ENCODE results near the gene TFF3. TPM values are rescaled to one million over a fixed set of nuclear protein-coding genes. Genes with fewer than 3 reads are reported as not detected.
A peak's percentile ranks its signal among the peaks of the same experiment; 100 is the strongest.

TFF3 gene
- total RNA-seq, 1 donor = not detected

DNA sequence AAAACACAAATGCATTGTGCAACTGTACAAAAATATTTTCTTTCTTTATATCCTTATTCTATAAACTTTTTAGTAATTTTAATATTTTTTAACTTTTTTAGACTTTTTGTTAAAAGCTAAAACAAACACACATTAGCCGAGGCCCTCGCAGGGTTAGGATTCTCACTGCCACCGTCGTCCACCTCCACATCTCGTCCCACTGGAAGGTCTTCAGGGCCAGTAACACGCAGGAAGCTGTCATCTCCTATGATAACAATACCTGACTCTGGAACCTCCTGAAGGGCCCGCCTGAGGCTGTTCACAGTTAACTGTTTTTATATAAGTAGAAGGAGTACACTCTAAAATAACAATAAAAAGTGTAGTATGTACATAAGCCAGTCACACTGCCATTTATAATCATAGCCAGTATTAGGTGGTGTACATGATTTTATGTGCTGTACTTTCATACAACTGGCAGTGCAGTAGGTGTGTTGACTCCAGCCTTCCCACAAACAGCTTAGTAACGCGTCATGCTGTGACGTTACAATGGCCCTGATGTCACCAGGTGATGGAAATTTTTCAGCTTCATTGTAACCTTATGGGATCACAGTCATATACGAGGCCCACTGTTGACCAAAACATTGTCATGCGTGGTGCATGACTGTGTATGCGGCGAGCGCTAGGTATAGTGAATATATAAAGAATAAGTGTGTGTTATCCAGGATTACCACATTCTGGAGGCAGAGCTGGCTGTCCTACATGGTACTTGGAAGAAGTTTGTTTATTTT lies 26.8 kb upstream of the TFF3 start:
- H3K4me3 ChIP-seq (ENCODE audit: low read depth, low read length) = no peak overlapping the region
- TF ChIP-seq, protein P1, sequence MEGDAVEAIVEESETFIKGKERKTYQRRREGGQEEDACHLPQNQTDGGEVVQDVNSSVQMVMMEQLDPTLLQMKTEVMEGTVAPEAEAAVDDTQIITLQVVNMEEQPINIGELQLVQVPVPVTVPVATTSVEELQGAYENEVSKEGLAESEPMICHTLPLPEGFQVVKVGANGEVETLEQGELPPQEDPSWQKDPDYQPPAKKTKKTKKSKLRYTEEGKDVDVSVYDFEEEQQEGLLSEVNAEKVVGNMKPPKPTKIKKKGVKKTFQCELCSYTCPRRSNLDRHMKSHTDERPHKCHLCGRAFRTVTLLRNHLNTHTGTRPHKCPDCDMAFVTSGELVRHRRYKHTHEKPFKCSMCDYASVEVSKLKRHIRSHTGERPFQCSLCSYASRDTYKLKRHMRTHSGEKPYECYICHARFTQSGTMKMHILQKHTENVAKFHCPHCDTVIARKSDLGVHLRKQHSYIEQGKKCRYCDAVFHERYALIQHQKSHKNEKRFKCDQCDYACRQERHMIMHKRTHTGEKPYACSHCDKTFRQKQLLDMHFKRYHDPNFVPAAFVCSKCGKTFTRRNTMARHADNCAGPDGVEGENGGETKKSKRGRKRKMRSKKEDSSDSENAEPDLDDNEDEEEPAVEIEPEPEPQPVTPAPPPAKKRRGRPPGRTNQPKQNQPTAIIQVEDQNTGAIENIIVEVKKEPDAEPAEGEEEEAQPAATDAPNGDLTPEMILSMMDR (IDR thresholded peaks at IDR 0.05; ENCODE audit: insufficient read depth, low read length) = no peak
- no peak for DNase-seq (ENCODE audit: low read depth)

DNA sequence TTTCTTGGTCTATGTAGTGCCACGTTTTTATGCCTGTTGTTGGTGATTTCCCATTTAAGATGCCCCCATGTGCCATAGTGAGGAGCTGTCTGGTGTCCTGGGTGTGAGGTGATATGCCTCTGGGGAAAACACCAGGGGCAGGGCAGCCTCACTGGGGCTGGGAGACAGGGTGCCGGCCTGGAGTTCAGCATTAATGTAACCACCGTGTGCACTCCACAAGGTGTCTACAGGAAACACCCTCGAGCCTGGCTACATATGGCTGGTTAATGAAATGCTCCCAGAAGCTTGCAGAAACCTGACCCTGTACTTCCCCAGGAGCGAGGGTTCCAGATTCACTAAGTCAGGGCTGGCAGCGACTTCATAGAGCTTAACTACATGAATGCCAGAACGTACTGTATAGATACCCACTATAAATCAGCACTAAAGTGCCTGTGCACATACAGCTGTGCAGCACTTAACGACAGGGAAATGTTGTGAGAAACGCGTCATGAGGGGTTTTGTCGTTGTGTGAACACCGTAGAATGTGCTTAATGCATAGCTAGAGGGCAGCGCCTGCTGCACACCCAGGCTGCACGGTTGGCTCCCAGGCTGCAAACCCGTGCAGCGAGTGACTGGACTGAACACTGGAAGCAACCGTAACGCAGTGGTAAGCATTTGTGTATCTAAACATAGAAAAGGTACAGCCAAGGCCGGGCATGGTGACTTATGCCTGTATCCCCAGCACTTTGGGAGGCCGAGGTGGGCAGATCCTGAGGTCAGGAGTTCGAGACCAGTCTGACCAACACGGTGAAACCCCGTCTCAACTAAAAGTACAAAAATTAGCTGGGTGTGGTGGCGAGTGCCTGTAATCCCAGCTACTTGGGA lies 25.2 kb upstream of the TFF3 start:
- no peak for DNase-seq (ENCODE audit: low read depth)

DNA sequence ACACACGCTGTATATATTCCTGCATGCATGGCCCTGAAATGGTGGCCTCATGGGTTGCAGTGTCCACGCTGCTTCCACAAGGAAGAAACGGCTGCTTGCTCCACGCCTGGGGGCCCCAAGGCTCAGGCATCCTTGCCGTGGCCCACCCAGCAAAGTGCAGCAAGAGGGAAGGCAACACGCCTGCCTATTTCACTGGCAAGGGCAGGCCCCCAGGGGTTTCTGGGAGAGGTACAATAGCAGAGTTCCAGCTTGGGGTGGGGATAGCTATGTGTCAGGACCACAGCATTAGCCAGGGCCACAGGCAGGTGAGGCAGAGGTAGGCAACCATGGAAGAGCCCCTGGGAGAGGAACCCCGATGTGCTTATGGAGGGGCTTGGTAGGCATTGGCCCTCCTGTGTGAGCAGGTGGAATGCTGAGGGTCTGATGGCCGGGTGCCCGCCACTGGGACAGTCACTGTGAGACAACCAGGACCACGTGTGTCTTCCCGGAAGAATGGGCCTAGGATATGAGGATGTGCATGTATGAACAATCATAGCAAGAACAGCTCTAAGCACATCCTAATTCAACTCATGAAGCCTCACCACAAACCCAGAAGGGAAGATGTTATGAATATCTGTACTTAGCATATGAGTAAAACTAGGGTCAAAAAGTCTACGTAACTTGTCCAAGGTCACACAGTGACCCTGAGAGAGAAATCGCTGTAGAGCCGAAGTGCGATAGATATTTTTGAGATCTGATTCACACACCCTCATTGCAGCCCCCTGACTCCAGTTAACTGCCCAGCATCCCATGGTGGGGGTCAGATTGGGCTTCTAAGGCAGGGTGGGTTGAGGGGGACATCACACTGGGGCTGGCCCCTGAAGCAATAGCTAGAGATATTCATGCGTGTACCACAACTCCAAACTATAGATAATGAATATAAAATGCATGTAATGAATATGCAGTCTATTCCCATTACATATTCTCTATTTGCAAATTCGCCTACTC lies 23.8 kb upstream of the TFF3 start:
- TF ChIP-seq, protein P1 (IDR thresholded peaks at IDR 0.05; ENCODE audit: insufficient read depth, low read length) = no peak
- no peak for DNase-seq (ENCODE audit: low read depth)

More for the DNA sequence above, 25.2 kb upstream of the TFF3 start:
- TF ChIP-seq, protein P1 (IDR thresholded peaks at IDR 0.05; ENCODE audit: insufficient read depth, low read length) = no peak
- no peak overlapping the region for H3K4me3 ChIP-seq (ENCODE audit: low read depth, low read length)

GRCh38 chr21:42337830-42338728 lies 22.9 kb upstream of the TFF3 start:
- DNase-seq (ENCODE audit: low read depth) = peak; percentile 19
- H3K4me3 ChIP-seq (ENCODE audit: low read depth, low read length) = no peak overlapping the region
- TF ChIP-seq, protein P1 (IDR thresholded peaks at IDR 0.05; ENCODE audit: insufficient read depth, low read length) = peak; percentile 41

More for the DNA sequence above, 23.8 kb upstream of the TFF3 start:
- H3K4me3 ChIP-seq (ENCODE audit: low read depth, low read length) = no peak overlapping the region

DNA sequence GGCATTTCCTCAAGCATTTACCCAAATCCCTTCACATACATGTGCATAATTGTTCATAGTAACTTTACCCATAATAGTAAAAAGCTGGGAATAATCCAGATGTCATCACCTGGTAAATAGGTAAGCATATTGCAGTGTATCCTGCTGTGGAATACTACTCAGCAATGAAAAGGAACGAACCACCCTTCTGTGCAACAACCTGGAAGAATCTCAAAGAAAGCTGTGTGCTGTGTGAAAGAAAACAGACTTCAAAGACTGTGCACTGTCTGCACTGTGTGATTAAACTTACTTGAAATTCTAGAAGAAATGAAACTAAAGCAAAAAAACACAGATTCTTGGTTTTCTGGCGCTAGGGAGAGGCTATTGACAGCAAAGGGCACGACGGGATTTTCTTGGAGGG lies 22.1 kb upstream of the TFF3 start:
- no peak overlapping the region for H3K4me3 ChIP-seq (ENCODE audit: low read depth, low read length)
- TF ChIP-seq, protein P1 (IDR thresholded peaks at IDR 0.05; ENCODE audit: insufficient read depth, low read length) = no peak
- no peak for DNase-seq (ENCODE audit: low read depth)
